IPS-20b (cell line): ENCODE measurements around the gene PROP1.

Source experiments
- H3K27ac ChIP-seq: one replicate; pipeline ENCODE4 v1.5.1; 2013; ENCODE audit warnings: low read length
- H3K27me3 ChIP-seq: 2 replicates; pipeline ENCODE4 v1.6.1; 2013; ENCODE audit warnings: mild to moderate bottlenecking, low read length, inconsistent platforms; ENCODE audit not compliant: insufficient read depth
- H3K36me3 ChIP-seq: 2 replicates; pipeline ENCODE4 v1.6.1; 2013; ENCODE audit warnings: low read depth, mild to moderate bottlenecking, inconsistent platforms, low read length, moderate library complexity; ENCODE audit not compliant: insufficient read depth
- H3K4me1 ChIP-seq: 2 replicates; pipeline ENCODE4 v1.6.1; 2013; ENCODE audit warnings: mild to moderate bottlenecking, control low read depth, inconsistent platforms, low read length, moderate library complexity; ENCODE audit not compliant: insufficient read depth
- H3K4me3 ChIP-seq: 2 replicates; pipeline ENCODE4 v1.5.1; 2013; ENCODE audit warnings: mild to moderate bottlenecking, low read length, inconsistent platforms
- H3K9ac ChIP-seq: 2 replicates; pipeline ENCODE4 v1.6.1; 2013; ENCODE audit warnings: low read depth, mild to moderate bottlenecking, inconsistent platforms, low read length, moderate library complexity
- H3K9me3 ChIP-seq: 2 replicates; pipeline ENCODE4 v1.6.1; 2013; ENCODE audit warnings: mild to moderate bottlenecking, low read depth, low read length, inconsistent platforms; ENCODE audit not compliant: insufficient read depth

The PROP1 gene

DNA sequence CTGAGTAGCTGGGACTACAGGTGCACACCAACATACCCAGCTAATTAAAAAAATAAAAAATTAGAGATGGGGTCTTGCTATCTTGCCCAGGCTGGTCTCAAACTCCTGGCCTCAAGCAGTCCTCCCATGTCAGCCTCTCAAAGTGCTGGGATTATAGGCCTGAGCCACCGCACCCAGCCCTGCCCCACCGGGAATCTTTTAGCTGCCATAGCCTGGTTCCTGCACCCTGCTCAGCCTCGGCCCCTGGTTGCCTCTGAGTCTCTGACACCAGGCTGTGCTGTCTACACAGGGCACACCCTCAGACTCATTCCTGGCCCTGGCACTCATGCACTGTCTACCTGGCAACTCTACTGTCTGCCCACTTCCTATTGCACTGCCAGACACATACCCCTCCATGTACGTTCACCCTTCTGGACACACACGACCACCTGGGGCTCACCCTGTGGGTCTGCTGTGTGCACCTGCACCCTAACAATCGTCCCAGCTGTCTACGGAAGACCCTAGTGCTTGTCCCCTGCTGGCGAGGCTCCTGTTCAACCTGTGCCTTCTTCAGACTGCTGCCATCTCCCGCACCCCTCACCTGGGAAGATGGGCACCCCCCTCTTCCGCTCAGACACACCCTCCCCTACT lies 1.4 kb downstream of the PROP1 start:
- Histone ChIP-seq H3K9me3 (no peaks in the 10 kb centered on the region), H3K36me3 (no peaks in the 10 kb centered on the region), H3K27ac (no peak overlapping the region), H3K9ac (no peak overlapping the region), H3K27me3 (0 out of 2 replicates have a peak, but pooled peaks cover 8% of the 10 kb centered on the region), H3K4me1 (peaks cover 3% of the 10 kb centered on the region; the same call in 1 of the 2 replicates), H3K4me3 (no peak overlapping the region)

- Histone ChIP-seq H3K4me1 (peaks cover 3% of the 10 kb centered on the region; the same call in 1 of the 2 replicates), H3K9ac (no peak overlapping the region), H3K36me3 (no peaks in the 10 kb centered on the region), H3K9me3 (no peaks in the 10 kb centered on the region), H3K27me3 (0 out of 2 replicates have a peak, but pooled peaks cover 8% of the 10 kb centered on the region), H3K27ac (no peak overlapping the region), H3K4me3 (no peak overlapping the region)
Measured at GRCh38 chr5:177994063-177994462, 2.0 kb downstream of the PROP1 start.

DNA sequence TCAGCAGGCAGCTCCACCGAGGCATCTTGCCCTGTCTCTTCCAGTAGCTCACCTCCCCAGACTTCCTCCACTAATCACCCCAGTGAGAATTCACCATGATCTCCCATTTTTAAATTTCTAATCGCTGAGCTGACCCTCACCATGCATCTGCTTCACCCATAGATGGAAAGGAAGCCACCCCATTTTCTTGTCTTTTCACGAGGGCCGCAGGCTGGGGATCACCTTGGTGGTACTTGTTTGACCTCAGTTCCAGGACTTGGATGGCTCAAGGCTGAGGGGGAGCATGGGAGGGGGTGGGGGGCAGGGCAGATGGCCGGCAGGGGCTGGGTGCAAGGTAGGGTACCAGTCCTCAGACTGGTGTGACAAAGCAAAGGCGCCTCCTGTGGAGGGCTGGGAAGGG lies 3.6 kb downstream of the PROP1 start:
- Histone ChIP-seq H3K4me1 (peaks cover 3% of the 10 kb centered on the region; the same call in 1 of the 2 replicates), H3K9ac (no peak overlapping the region), H3K27me3 (0 out of 2 replicates have a peak, but pooled peaks cover under 1% of the 10 kb centered on the region), H3K27ac (no peak overlapping the region), H3K4me3 (no peak overlapping the region), H3K36me3 (no peaks in the 10 kb centered on the region), H3K9me3 (no peaks in the 10 kb centered on the region)

DNA sequence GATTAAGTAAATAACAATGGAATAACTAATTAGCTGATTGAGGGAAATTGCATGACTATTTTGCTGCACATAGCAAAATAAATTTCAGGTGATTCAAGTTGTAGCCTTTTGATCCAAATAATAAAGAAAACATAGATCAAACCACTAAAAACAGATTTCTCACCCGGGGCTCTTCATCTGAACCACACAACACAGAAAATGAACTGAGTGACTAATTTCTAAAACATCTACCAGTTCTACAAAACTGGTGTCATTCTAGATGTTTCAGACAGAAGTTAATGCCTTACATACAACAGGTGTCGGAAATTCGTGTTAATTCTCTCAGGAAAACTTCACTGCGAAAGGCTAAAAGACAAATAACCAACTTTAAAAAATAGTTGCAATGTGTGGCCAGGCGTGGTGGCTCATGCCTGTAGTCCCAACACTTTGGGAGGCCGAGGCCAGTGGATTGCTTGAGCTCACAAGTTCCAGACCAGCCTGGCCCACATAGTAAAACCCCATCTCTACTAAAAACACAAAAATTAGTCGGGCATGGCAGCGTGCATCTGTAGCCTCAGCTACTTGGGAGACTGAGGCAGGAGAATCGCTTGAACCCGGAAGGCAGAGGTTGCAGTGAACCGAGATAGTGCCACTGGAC lies 6.9 kb downstream of the PROP1 start:
- Histone ChIP-seq H3K9ac (no peak overlapping the region), H3K4me3 (no peak overlapping the region), H3K9me3 (no peaks in the 10 kb centered on the region), H3K36me3 (no peaks in the 10 kb centered on the region), H3K27ac (no peak overlapping the region), H3K4me1 (no peaks in the 10 kb centered on the region), H3K27me3 (peaks cover 26% of the 10 kb centered on the region; the same call in 1 of the 2 replicates)

- H3K36me3 ChIP-seq: no peaks in the 10 kb centered on the region
- H3K27ac ChIP-seq: no peak overlapping the region
- H3K27me3 ChIP-seq: peaks cover 43% of the 10 kb centered on the region; the same call in 1 of the 2 replicates
Measured at GRCh38 chr5:177987326-177987725, 8.7 kb downstream of the PROP1 start.

DNA sequence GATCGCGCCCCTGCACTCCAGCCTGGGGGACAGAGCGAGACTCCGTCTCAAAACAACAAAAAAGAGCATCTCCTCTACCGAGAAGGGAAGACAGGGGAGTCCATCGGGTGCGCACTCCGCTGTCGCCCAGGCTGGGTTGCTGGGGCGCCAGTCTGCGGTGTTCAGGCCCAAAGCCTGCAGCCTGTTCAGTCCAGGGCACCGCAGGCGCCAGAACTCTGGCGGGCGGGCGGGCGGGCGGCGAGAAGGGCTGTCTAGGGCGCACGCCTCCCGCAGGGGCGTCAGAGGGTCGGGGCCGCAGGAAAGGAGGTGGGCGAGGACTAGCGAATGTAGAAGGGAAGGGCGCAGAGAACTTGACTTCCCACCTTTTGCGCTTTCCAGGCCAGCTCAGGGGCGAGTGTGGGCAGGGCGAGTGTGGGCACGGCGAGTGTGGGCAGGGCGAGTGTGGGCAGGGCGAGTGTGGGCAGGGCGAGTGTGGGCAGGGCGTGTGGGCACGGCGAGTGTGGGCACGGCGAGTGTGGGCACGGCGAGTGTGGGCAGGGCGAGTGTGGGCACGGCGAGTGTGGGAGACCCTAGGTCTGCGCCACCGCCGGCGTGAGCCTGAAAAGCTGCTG lies 10.5 kb downstream of the PROP1 start:
- Histone ChIP-seq H3K4me3 (no peak overlapping the region; the same call in 1 of the 2 replicates), H3K9ac (no peak overlapping the region), H3K27me3 (peaks cover 46% of the 10 kb centered on the region; the same call in 1 of the 2 replicates)

More at GRCh38 chr5:177987326-177987725, 8.7 kb downstream of the PROP1 start:
- Histone ChIP-seq H3K9ac (no peak overlapping the region), H3K4me1 (no peaks in the 10 kb centered on the region), H3K4me3 (no peak overlapping the region), H3K9me3 (no peaks in the 10 kb centered on the region)

DNA sequence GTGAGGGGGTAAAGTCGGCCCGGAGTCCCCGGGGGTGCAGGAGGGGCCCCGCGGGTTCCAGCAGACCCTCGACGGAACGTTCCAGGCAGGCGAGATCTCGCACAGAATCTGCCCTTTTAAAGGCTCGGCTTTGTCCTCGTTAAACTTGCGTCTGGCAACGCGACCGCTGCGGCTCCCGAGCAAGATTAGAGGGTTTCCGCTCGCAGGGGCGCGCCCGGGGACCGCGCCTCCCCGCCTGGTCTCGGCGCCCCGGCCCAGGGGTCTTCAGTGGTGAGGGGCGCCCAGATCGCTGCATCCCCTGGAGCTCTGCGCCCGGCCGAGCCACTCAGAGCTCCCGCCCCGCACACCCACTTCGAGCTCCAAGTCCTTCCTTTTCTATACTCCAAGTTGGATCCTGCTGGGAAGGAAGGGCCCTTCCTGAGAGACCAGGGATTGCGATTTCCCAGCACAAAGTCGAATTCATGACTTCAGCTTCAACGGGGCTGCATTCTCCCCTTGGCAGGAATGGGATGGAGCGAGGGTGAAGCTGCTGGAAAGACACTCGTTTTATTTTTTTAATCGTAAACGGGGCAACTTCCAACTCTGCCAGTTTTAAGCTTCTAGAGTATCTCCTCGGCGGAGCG lies 11.3 kb downstream of the PROP1 start:
- H3K9me3 ChIP-seq: no peaks in the 10 kb centered on the region
- no peak overlapping the region for H3K27ac ChIP-seq
- peak overlapping the region; percentile 45; the same call in 1 of the 2 replicates for H3K4me3 ChIP-seq
- H3K27me3 ChIP-seq: peaks cover 46% of the 10 kb centered on the region; the same call in 1 of the 2 replicates
- no peak overlapping the region for H3K9ac ChIP-seq
- H3K36me3 ChIP-seq: no peaks in the 10 kb centered on the region
- H3K4me1 ChIP-seq: no peaks in the 10 kb centered on the region

More for the DNA sequence above, 10.5 kb downstream of the PROP1 start:
- Histone ChIP-seq H3K36me3 (no peaks in the 10 kb centered on the region), H3K9me3 (no peaks in the 10 kb centered on the region), H3K4me1 (no peaks in the 10 kb centered on the region), H3K27ac (no peak overlapping the region)

DNA sequence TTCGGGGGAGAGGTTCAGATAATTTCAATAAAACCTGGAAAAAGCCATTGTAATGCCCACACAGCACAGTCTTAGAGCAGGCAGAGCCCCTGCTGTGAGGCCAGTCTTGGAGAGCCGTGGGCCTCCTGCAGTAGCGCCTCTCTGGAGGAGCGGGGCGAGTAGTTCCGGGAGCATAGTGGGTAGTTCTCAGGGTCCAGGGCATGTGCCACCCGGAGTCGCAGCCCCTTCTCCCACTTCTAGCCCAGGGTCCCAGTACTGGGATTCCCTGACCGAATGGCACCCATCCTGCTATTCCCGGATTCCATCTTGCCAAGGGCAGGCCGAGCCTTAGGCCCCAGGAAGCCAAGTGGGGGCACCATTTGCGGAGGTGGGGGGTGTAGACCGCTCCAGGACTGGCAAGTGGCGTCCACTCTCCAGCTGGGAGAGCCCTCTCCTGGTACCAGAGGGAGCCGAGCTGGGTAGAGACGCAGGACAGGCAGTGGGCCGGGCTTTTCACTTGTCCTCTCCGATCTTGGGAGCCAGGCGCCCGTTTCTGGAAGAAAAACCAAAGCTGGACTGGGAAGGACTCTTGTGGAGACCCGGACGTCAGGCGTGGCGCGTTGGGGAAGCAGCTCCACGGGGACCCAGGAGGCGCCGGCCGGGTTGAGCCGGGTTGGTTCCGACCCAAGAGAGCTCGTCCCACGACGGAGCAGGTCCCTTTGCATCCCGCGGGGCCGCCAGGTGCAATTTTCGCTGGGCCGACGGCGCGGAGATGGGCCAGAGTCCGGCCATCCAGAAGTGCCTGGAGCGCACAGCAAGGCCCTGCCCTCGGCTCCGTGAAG lies 12.1 kb downstream of the PROP1 start:
- Histone ChIP-seq H3K9ac (no peak overlapping the region), H3K36me3 (no peaks in the 10 kb centered on the region), H3K4me1 (no peaks in the 10 kb centered on the region), H3K9me3 (no peaks in the 10 kb centered on the region), H3K4me3 (peak overlapping the region; percentile 45; the same call in 1 of the 2 replicates), H3K27ac (no peak overlapping the region), H3K27me3 (peaks cover 46% of the 10 kb centered on the region; the same call in 1 of the 2 replicates)

DNA sequence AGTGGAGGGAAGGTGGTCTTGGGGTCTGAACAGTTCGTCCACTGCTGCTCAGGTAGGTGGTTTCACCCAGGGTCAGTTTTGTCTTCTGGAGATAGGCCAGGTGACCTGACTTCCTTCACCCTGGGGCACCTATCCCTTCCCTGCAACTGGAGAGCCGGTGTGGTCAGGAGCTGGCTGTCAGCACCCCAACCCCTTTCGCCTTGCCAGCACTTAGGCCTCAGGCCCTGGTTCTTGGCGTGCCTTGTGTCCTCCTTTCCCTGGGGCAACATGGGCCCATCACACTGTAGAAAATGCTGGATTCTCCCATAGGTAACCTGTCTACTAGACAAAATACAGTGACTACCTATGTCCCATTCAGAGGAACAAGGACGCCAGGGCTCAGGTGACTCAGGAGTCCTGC lies 13.1 kb downstream of the PROP1 start:
- Histone ChIP-seq H3K9me3 (no peaks in the 10 kb centered on the region), H3K27ac (no peak overlapping the region), H3K27me3 (peaks cover 46% of the 10 kb centered on the region; the same call in 1 of the 2 replicates), H3K36me3 (no peaks in the 10 kb centered on the region), H3K9ac (no peak overlapping the region), H3K4me3 (no peak overlapping the region), H3K4me1 (no peaks in the 10 kb centered on the region)

DNA sequence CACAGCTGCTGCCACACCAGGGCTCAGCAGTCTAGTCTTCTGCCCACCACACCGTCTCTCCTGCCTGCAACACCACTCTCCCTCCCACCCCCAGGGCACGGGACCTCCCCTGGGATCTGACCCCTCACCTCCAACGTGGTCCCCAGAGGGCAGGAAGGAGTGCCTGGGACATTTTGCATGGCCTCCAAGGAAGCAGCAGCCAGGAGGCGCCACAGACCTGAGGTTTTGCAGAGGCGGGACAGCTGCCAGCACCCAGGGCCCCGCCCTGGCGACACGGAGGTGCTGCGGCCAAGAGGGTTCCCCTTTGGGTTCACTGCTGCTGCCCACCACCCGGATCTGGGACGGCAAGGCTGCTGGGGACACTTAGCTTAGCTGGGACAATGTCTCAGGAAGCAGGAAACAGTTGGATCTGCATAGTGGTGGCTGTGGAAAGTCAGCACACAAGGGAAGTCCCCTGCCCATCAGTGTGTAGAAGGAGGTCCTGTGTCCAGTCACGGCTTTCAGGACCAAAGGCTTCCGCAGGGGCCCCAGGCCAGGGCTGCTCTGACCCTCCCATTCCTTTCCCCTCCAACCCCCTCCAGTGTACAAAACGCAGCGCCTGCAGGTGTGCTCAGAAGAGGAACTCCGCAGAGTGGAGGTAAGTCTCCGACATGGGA lies 13.8 kb downstream of the PROP1 start:
- H3K27ac ChIP-seq: no peak overlapping the region
- H3K4me1 ChIP-seq: no peaks in the 10 kb centered on the region
- no peak overlapping the region for H3K9ac ChIP-seq
- no peaks in the 10 kb centered on the region for H3K36me3 ChIP-seq
- peaks cover 46% of the 10 kb centered on the region; the same call in 1 of the 2 replicates for H3K27me3 ChIP-seq
- no peaks in the 10 kb centered on the region for H3K9me3 ChIP-seq
- no peak overlapping the region for H3K4me3 ChIP-seq
